ENCODE data around the gene ANKHD1. TPM values are rescaled to one million over a fixed set of nuclear protein-coding genes. Genes with fewer than 3 reads are reported as not detected.

Gene ANKHD1
- total and polyA plus RNA-seq, 9 donors = 48.3 to 141 (median 110) TPM

DNA sequence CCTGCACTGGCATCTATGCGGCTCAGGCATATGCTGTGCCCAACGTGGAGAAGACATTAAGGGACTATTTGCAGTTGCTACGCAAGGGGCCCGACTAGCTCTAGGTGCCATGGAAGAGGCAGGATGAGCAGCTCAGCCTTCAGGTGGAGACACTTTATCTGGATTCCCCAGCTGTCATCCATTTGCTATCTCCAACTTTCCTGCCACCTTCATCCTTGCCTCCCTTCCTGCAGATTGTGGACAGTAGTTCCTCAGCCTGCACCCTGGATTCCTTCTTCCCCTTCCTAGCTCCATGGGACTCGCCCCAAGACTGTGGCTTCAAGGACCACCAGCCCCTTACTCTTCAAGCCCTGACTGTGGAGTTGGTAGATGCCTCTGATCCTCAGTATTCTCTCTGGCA lies 165.0 kb downstream of the ANKHD1 start:
- Histone ChIP-seq H3K4me3 (no peak overlapping the region), H3K4me1 (ENCODE audit: insufficient read depth) (peaks cover 15% of the 10 kb centered on the region), H3K27ac (no peak overlapping the region), H3K9me3 (no peaks in the 10 kb centered on the region), H3K36me3 (no peaks in the 10 kb centered on the region), H3K27me3 (no peaks in the 10 kb centered on the region)
- no peak for DNase-seq
- WGBS, 3 donors = 87 to 94% (median 90%) methylated on average over 5 of the region's 5 CpGs
- intact Hi-C loops (cut with DNase I) = loop anchor here in 1 of 4 donors (10.0 kb wide), 1 partner anchor 68 kb away; the partner anchor contains the start of genes CD14 and TMCO6
- no peak for TF ChIP-seq POLR2A (IDR thresholded peaks at IDR 0.05)
- TF ChIP-seq EP300 (IDR thresholded peaks at IDR 0.05) = no peak
- TF ChIP-seq, protein P1, sequence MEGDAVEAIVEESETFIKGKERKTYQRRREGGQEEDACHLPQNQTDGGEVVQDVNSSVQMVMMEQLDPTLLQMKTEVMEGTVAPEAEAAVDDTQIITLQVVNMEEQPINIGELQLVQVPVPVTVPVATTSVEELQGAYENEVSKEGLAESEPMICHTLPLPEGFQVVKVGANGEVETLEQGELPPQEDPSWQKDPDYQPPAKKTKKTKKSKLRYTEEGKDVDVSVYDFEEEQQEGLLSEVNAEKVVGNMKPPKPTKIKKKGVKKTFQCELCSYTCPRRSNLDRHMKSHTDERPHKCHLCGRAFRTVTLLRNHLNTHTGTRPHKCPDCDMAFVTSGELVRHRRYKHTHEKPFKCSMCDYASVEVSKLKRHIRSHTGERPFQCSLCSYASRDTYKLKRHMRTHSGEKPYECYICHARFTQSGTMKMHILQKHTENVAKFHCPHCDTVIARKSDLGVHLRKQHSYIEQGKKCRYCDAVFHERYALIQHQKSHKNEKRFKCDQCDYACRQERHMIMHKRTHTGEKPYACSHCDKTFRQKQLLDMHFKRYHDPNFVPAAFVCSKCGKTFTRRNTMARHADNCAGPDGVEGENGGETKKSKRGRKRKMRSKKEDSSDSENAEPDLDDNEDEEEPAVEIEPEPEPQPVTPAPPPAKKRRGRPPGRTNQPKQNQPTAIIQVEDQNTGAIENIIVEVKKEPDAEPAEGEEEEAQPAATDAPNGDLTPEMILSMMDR (IDR thresholded peaks at IDR 0.05) = no peak

DNA sequence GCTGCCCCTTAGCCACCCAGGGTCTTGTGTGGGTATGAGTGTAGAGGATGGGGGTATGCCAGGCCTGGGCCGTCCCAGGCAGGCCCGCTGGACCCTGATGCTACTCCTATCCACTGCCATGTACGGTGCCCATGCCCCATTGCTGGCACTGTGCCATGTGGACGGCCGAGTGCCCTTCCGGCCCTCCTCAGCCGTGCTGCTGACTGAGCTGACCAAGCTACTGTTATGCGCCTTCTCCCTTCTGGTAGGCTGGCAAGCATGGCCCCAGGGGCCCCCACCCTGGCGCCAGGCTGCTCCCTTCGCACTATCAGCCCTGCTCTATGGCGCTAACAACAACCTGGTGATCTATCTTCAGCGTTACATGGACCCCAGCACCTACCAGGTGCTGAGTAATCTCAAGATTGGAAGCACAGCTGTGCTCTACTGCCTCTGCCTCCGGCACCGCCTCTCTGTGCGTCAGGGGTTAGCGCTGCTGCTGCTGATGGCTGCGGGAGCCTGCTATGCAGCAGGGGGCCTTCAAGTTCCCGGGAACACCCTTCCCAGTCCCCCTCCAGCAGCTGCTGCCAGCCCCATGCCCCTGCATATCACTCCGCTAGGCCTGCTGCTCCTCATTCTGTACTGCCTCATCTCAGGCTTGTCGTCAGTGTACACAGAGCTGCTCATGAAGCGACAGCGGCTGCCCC lies 165.6 kb downstream of the ANKHD1 start:
- H3K36me3 ChIP-seq = no peaks in the 10 kb centered on the region
- TF ChIP-seq EP300 (IDR thresholded peaks at IDR 0.05) (no peak), POLR2A (IDR thresholded peaks at IDR 0.05) (no peak)
- TF ChIP-seq, protein P1 (IDR thresholded peaks at IDR 0.05) = no peak
- H3K27ac ChIP-seq = no peak overlapping the region
- 82 to 87% (median 83%) methylated on average over 22 of the region's 22 CpGs for WGBS, 3 donors
- intact Hi-C loops (cut with DNase I) = loop anchor here in 1 of 4 donors (10.0 kb wide), 1 partner anchor 68 kb away; the partner anchor contains the start of genes CD14 and TMCO6
- no peak overlapping the region for H3K4me3 ChIP-seq
- H3K9me3 ChIP-seq = no peaks in the 10 kb centered on the region
- peak in 1 of 5 donors; percentile 60 for DNase-seq
- H3K27me3 ChIP-seq = no peaks in the 10 kb centered on the region
- peaks cover 15% of the 10 kb centered on the region for H3K4me1 ChIP-seq (ENCODE audit: insufficient read depth)

DNA sequence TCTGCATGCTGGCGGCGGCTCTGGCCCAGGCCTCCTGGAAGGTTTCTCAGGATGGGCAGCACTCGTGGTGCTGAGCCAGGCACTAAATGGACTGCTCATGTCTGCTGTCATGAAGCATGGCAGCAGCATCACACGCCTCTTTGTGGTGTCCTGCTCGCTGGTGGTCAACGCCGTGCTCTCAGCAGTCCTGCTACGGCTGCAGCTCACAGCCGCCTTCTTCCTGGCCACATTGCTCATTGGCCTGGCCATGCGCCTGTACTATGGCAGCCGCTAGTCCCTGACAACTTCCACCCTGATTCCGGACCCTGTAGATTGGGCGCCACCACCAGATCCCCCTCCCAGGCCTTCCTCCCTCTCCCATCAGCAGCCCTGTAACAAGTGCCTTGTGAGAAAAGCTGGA lies 166.2 kb downstream of the ANKHD1 start:
- Histone ChIP-seq H3K9me3 (no peaks in the 10 kb centered on the region), H3K4me3 (no peak overlapping the region), H3K27ac (no peak overlapping the region), H3K27me3 (no peaks in the 10 kb centered on the region), H3K36me3 (no peaks in the 10 kb centered on the region), H3K4me1 (ENCODE audit: insufficient read depth) (peaks cover 15% of the 10 kb centered on the region)
- intact Hi-C loops (cut with DNase I) = loop anchor here in 1 of 4 donors (10.0 kb wide), 1 partner anchor 67 kb away; the partner anchor contains the start of genes CD14 and TMCO6
- TF ChIP-seq, protein P1 (IDR thresholded peaks at IDR 0.05) = no peak
- TF ChIP-seq POLR2A (IDR thresholded peaks at IDR 0.05) (no peak), EP300 (IDR thresholded peaks at IDR 0.05) (no peak)
- DNase-seq = no peak
- WGBS, 3 donors = 94 to 97% (median 95%) methylated on average over 13 of the region's 13 CpGs

DNA sequence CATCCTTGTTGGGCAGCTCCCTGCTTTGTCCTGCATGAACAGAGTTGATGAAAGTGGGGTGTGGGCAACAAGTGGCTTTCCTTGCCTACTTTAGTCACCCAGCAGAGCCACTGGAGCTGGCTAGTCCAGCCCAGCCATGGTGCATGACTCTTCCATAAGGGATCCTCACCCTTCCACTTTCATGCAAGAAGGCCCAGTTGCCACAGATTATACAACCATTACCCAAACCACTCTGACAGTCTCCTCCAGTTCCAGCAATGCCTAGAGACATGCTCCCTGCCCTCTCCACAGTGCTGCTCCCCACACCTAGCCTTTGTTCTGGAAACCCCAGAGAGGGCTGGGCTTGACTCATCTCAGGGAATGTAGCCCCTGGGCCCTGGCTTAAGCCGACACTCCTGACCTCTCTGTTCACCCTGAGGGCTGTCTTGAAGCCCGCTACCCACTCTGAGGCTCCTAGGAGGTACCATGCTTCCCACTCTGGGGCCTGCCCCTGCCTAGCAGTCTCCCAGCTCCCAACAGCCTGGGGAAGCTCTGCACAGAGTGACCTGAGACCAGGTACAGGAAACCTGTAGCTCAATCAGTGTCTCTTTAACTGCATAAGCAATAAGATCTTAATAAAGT lies 166.9 kb downstream of the ANKHD1 start:
- H3K4me1 ChIP-seq (ENCODE audit: insufficient read depth) = peaks cover 13% of the 10 kb centered on the region
- intact Hi-C loops (cut with DNase I) = loop anchor here in 1 of 4 donors (10.0 kb wide), 1 partner anchor 66 kb away; the partner anchor contains the start of genes CD14 and TMCO6

More for the DNA sequence above, 166.9 kb downstream of the ANKHD1 start:
- H3K36me3 ChIP-seq = no peaks in the 10 kb centered on the region
- no peaks in the 10 kb centered on the region for H3K9me3 ChIP-seq
- no peaks in the 10 kb centered on the region for H3K27me3 ChIP-seq
- no peak overlapping the region for H3K4me3 ChIP-seq
- no peak overlapping the region for H3K27ac ChIP-seq
- 93 to 100% (median 94%) methylated on average over 2 of the region's 2 CpGs for WGBS, 3 donors
- no peak for DNase-seq
- TF ChIP-seq EP300 (IDR thresholded peaks at IDR 0.05) (no peak), POLR2A (IDR thresholded peaks at IDR 0.05) (no peak)
- TF ChIP-seq, protein P1 (IDR thresholded peaks at IDR 0.05) = no peak

Data from ovary (tissue), 9 donors.